SIG-M5 (cell line): ENCODE measurements around the gene CXXC5.

ENCODE experiments used
- DNase-seq: peaks from one replicate; lab custom pipeline; 2025; lab: John Stamatoyannopoulos, UW

The CXXC5 gene

GRCh38 chr5:139666551-139666950 is 18.4 kb downstream of the CXXC5 start:
- DNase-seq, result no peak

- DNase-seq, result no peak
Observed at GRCh38 chr5:139667001-139667729, 19.0 kb downstream of the CXXC5 start.

- no peak for DNase-seq
Observed at GRCh38 chr5:139667730-139668063, 19.5 kb downstream of the CXXC5 start.

- DNase-seq, result no peak
Observed at GRCh38 chr5:139668064-139668880, 20.1 kb downstream of the CXXC5 start.

- no peak for DNase-seq
Observed at GRCh38 chr5:139668924-139669661, 20.9 kb downstream of the CXXC5 start.

- DNase-seq, result no peak
Observed at GRCh38 chr5:139669662-139670368, 21.7 kb downstream of the CXXC5 start.

GRCh38 chr5:139670369-139671095 is 22.4 kb downstream of the CXXC5 start:
- DNase-seq, result no peak

- no peak for DNase-seq
Observed at GRCh38 chr5:139671096-139671841, 23.1 kb downstream of the CXXC5 start.

GRCh38 chr5:139675213-139675612 is 27.1 kb downstream of the CXXC5 start:
- DNase-seq, result no peak

- no peak for DNase-seq
Observed at GRCh38 chr5:139675825-139676224, 27.7 kb downstream of the CXXC5 start.

GRCh38 chr5:139676406-139676805 is 28.3 kb downstream of the CXXC5 start:
- no peak for DNase-seq

- no peak for DNase-seq
Observed at GRCh38 chr5:139676951-139677735, 29.0 kb downstream of the CXXC5 start.

- DNase-seq, result no peak
Observed at GRCh38 chr5:139677736-139678613, 29.8 kb downstream of the CXXC5 start.

- DNase-seq, result no peak
Observed at GRCh38 chr5:139678751-139679750, 30.9 kb downstream of the CXXC5 start.

GRCh38 chr5:139680368-139681111 is 32.4 kb downstream of the CXXC5 start:
- DNase-seq, result no peak

- DNase-seq, result no peak
Observed at GRCh38 chr5:139681112-139681458, 32.9 kb downstream of the CXXC5 start.

- DNase-seq, result no peak
Observed at GRCh38 chr5:139681466-139681865, 33.3 kb downstream of the CXXC5 start.
